ENCODE results near the gene THSD4.
"Not testable (repeated sequence)": the region's sequence is repeated elsewhere in the genome, so short reads cannot be mapped to it uniquely, and the experiment has no call there.

Gene THSD4

GRCh38 chr15:71709808-71710418 is 594.6 kb downstream of the THSD4 start:
- no peak overlapping the region for H3K4me3 ChIP-seq (ENCODE audit: low read length)
- no peak for DNase-seq (ENCODE audit: low read depth, low spot score)

GRCh38 chr15:71712182-71712581 is 596.9 kb downstream of the THSD4 start:
- DNase-seq (ENCODE audit: low read depth, low spot score), result no peak
- H3K4me3 ChIP-seq (ENCODE audit: low read length), result no peak overlapping the region

DNA sequence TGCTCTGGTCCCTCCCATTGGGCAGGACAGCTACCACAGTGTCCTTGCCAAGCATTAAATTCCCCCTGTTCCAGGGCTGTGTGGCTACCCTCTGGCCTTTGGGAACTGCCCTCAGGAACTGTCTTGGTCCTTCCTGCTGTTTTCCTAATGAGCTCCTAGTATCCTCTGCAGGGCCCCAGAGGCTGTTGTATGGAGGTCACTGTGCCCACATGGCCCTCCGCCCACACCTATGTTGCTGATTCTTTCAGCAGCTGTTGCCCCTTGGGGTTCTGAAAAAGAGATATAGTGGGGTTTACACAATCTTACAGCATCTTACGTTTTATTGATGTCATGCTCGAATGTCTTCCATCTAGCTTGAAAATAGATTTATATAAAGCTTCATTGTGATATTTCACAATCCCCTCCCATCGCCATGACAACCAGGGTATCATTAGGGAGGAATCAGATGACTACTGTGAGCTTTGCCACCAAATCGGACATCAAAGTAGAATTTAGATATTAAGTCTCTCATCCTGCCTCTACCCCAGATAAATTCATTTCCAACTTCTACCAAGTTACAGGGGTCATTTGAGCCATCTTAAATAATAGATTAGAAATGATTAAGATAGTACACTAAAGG is 598.0 kb downstream of the THSD4 start:
- no peak for DNase-seq (ENCODE audit: low read depth, low spot score)
- no peak overlapping the region for H3K4me3 ChIP-seq (ENCODE audit: low read length)

DNA sequence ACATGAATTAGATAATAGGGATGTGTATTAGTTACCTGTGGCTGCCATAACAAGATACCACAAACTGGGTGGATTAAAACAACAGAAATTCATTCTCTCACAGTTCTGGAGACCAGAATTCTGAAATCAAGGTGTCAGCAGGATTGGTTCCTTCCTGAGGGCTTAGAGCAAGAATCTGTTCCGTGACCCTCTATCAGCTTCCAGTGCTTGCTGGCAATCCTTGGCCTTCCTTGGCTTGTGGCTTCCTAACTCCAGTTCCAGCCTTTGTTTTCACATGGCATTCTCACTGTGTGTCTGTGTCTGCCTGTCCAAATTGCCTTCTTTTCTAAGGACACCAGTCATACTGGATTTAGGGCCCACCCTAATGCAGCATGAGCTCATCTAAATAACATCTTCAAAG is 600.6 kb downstream of the THSD4 start:
- no peak for DNase-seq (ENCODE audit: low read depth, low spot score)
- no peak overlapping the region for H3K4me3 ChIP-seq (ENCODE audit: low read length)

DNA sequence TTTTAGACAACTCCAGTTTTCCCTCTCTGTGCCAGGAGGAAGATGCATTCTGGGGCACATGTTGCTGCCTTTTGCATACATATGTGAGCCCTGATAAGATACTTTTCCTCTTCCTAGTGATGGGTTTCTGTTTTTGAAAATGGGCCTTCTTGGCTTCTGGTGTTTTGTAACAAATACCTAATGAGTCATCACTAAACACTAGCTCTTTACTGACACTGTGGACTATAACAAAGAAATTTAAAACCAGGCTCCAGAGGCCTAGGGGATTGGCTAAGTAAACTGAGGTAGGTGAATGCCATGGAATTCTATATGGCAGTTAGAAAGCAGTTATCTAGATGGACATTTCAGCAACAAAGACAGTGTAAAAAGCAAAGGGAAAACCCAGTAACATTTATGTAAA is 601.7 kb downstream of the THSD4 start:
- DNase-seq (ENCODE audit: low read depth, low spot score), result no peak

GRCh38 chr15:71718116-71718910 is 603.0 kb downstream of the THSD4 start:
- no peak for DNase-seq (ENCODE audit: low read depth, low spot score)

More for the DNA sequence above, 601.7 kb downstream of the THSD4 start:
- no peak overlapping the region for H3K4me3 ChIP-seq (ENCODE audit: low read length)

DNA sequence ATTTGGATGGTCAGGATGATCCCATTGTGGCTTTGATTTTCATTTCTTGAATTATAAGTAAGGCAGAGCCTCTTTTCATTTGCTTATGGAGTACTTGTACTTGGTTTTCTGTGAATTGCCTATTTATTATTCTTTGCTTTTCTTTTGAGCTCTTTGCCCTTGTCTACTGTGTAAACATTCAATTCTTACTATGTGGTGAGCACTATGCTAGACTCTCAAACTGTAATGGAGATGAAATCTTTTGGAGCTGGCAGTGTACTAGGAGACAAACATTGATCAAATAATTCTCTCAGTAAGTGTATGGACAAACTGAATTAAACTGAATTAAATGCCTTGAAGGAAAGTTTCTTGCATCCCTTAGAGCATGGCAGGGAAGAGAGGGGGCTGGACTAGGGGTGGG is 608.1 kb downstream of the THSD4 start:
- DNase-seq (ENCODE audit: low read depth, low spot score), result no peak

More at GRCh38 chr15:71718116-71718910, 603.0 kb downstream of the THSD4 start:
- no peak overlapping the region for H3K4me3 ChIP-seq (ENCODE audit: low read length)

DNA sequence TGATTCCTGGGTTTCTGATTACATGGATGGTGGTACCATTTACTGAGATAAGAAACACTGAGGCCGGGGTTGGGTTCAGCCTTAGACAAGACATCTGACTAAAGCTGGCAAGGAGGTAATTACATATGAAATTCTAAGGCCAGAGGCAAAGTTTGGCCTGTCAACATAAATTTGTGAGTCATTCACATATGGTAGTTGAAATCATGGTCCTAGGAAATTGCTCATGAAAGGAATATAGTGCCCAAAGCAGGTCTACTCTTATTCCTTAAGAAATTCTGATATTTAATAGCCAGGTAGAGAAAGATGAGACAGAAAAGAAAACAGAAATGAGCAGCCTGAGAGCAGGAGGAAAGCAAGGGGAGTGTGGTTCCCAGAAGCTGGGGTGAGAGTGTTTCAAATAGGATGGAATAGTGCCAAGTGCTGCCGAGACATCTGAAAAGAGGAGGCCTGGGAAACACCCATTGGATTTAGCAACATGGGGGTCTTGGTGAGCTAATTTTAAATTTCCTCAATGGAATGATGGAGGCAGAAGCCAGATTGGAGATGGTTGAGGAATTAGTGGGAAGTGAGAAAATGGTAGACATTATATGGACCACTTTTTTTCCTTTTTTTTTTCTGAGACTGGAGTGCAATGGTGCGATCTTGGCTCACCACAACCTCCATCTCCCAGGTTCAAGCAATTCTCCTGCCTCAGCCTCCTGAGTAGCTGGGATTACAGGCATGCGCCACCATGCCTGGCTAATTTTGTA is 610.1 kb downstream of the THSD4 start:
- H3K4me3 ChIP-seq (ENCODE audit: low read length); DNase-seq (ENCODE audit: low read depth, low spot score): not testable (repeated sequence)

More for the DNA sequence above, 608.1 kb downstream of the THSD4 start:
- H3K4me3 ChIP-seq (ENCODE audit: low read length), result no peak overlapping the region

- no peak overlapping the region for H3K4me3 ChIP-seq (ENCODE audit: low read length)
- no peak for DNase-seq (ENCODE audit: low read depth, low spot score)
These were observed 613.6 kb downstream of the THSD4 start for GRCh38 chr15:71728881-71729280.

GRCh38 chr15:71729319-71729718 is 614.0 kb downstream of the THSD4 start:
- no peak for DNase-seq (ENCODE audit: low read depth, low spot score)
- H3K4me3 ChIP-seq (ENCODE audit: low read length), result no peak overlapping the region

- DNase-seq (ENCODE audit: low read depth, low spot score), result peak; percentile 57
- no peak overlapping the region for H3K4me3 ChIP-seq (ENCODE audit: low read length)
These were observed 615.2 kb downstream of the THSD4 start for GRCh38 chr15:71730277-71731144.

DNA sequence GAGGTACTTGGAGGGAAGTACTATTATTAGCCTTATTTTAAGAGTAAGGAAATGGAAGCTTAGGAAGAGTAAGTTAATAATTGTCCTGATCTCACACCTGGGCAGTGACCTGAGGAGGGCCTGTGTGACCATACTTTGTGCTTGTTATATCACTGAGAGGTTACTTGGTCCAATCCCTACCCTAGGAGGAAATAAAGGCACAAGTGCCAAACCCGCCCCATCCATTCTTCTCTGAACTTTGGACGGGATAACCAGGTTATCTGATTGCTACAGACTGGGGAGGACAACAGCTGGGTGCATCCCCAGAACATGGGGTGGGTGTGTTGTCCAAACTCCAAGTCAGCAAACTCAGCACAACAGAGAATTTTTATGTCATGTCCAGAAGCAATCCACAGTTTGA is 617.4 kb downstream of the THSD4 start:
- DNase-seq (ENCODE audit: low read depth, low spot score), result no peak

GRCh38 chr15:71733122-71733521 is 617.9 kb downstream of the THSD4 start:
- no peak overlapping the region for H3K4me3 ChIP-seq (ENCODE audit: low read length)
- no peak for DNase-seq (ENCODE audit: low read depth, low spot score)

More for the DNA sequence above, 617.4 kb downstream of the THSD4 start:
- H3K4me3 ChIP-seq (ENCODE audit: low read length), result no peak overlapping the region

- no peak overlapping the region for H3K4me3 ChIP-seq (ENCODE audit: low read length)
- DNase-seq (ENCODE audit: low read depth, low spot score), result no peak
These were observed 619.6 kb downstream of the THSD4 start for GRCh38 chr15:71734709-71735384.

DNA sequence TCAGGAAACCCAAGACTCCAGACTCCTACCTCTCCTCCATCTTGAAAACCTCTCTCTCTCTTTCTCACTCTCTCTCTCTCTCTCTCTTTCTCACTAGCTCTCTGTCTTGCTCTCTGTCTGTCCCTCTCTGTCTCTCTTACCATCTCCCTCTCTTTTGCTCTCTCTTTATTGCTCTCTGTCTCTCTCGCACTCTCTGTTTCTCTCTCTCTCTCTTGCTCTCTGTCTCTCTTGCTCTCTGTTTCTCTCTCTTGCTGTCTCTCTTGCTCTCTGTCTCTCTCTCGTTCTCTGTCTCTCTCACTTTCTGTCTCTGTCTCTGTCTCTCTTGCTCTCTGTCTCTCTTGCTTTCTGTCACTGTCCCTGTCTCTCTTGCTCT is 620.1 kb downstream of the THSD4 start:
- DNase-seq (ENCODE audit: low read depth, low spot score), result no peak
- no peak overlapping the region for H3K4me3 ChIP-seq (ENCODE audit: low read length)

DNA sequence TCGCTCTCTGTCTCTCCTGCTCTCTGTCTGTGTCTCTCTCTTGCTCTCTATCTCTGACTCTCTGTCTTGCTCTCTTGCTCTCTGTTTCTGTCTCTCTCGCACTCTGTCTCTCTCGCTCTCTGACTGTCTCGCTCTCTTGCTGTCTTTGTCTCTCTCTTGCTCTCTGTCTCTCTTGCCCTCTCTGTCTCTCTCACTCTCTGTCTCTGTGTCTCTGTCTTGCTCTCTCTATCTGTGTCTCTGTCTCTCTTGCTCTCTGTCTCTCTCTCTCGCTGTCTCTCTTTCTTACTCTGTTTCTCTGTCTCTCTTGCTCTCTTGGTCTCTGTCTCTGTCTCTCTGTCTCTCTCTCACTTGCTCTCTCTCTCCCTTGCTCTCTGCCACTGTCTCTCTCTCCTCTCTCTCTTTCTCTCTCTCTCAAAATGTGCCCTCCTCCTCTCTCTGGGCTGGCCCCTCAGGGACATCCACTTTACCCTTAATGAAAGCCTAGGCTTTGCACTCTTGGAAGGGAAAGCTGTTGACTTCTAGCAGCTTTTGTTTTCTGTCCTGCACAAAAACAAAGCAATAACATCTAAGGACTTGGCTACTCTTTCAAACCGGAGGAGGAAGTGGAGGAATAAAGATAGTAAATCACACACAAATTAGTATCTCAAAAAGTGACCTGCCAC is 621.1 kb downstream of the THSD4 start:
- no peak overlapping the region for H3K4me3 ChIP-seq (ENCODE audit: low read length)
- DNase-seq (ENCODE audit: low read depth, low spot score), result no peak

- no peak for DNase-seq (ENCODE audit: low read depth, low spot score)
- no peak overlapping the region for H3K4me3 ChIP-seq (ENCODE audit: low read length)
These were observed 622.5 kb downstream of the THSD4 start for GRCh38 chr15:71737761-71738160.

GRCh38 chr15:71739355-71739754 is 624.1 kb downstream of the THSD4 start:
- H3K4me3 ChIP-seq (ENCODE audit: low read length), result no peak overlapping the region
- DNase-seq (ENCODE audit: low read depth, low spot score), result no peak

Data from Jurkat, Clone E6-1 (cell line).